Measurements from ENCODE around the gene RPL13. TPM values are rescaled to one million over a fixed set of nuclear protein-coding genes. Genes with fewer than 3 reads are reported as not detected.

The RPL13 gene
- total RNA-seq, 4 donors from 2014 or later = 1,597 to 3,276 (median 2,603) TPM

DNA sequence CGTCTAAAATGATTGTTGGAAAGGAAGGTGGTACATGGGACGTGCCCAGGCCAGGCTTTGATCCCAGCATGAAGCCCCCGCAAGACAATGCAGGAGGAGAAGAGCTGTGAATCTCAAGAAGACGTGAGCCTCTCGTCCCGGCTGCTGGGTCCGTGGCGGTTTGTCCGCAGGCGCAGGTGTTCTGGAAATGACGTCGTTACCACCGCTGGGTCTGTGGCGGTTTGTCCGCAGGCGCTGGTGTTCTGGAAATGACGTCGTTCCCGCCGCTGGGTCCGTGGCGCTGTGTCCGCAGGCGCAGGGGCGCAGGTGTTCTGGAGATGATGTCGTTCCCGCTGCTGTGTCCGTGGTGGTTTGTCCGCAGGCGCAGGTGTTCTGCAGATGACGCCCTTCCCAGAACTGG, 38.2 kb upstream of the RPL13 start:
- no peaks in the 10 kb centered on the region for H3K27me3 ChIP-seq
- TF ChIP-seq, protein P1, sequence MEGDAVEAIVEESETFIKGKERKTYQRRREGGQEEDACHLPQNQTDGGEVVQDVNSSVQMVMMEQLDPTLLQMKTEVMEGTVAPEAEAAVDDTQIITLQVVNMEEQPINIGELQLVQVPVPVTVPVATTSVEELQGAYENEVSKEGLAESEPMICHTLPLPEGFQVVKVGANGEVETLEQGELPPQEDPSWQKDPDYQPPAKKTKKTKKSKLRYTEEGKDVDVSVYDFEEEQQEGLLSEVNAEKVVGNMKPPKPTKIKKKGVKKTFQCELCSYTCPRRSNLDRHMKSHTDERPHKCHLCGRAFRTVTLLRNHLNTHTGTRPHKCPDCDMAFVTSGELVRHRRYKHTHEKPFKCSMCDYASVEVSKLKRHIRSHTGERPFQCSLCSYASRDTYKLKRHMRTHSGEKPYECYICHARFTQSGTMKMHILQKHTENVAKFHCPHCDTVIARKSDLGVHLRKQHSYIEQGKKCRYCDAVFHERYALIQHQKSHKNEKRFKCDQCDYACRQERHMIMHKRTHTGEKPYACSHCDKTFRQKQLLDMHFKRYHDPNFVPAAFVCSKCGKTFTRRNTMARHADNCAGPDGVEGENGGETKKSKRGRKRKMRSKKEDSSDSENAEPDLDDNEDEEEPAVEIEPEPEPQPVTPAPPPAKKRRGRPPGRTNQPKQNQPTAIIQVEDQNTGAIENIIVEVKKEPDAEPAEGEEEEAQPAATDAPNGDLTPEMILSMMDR (IDR thresholded peaks at IDR 0.05) = no peak
- TF ChIP-seq POLR2A (IDR thresholded peaks at IDR 0.05) = no peak
- H3K9me3 ChIP-seq = no peaks in the 10 kb centered on the region
- no peaks in the 10 kb centered on the region for H3K4me1 ChIP-seq
- no peak overlapping the region for H3K4me3 ChIP-seq
- no peak for DNase-seq
- H3K36me3 ChIP-seq = peaks cover 0 to 95% (median 0%) of the 10 kb centered on the region in 3 donors
- H3K27ac ChIP-seq = no peak overlapping the region

DNA sequence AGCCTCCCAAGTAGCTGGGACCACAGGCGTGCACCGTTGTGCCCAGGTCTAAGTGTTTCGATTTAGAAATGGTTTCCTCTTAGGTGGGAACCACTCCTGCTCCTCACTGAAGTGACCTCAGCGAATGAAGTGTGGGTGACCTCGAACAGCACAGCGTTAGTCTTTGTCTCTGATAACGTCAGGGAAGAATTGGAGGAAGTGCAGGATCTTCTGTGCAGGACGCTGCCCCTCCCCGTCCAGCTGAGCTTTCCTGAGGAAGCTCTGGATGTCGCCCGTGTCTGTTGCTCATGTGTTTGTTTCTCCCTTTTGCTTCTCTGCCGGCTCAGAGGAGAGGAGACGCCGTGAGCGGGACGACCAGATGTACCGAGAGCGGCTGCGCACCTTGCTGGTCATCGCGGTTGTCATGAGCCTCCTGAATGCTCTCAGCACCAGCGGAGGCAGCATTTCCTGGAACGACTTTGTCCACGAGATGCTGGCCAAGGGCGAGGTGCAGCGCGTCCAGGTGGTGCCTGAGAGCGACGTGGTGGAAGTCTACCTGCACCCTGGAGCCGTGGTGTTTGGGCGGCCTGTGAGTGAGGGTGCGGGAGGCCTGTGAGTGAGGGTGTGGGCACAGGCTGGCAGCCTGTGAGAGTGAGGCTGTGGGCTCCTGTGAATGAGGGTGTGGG, 36.7 kb upstream of the RPL13 start:
- Histone ChIP-seq H3K4me1 (no peaks in the 10 kb centered on the region), H3K36me3 (peaks cover 0 to 95% (median 0%) of the 10 kb centered on the region in 3 donors), H3K27me3 (no peaks in the 10 kb centered on the region), H3K9me3 (no peaks in the 10 kb centered on the region), H3K27ac (no peak overlapping the region), H3K4me3 (no peak overlapping the region)
- no peak for DNase-seq
- TF ChIP-seq, protein P1 (IDR thresholded peaks at IDR 0.05) = no peak
- TF ChIP-seq POLR2A (IDR thresholded peaks at IDR 0.05) = no peak

DNA sequence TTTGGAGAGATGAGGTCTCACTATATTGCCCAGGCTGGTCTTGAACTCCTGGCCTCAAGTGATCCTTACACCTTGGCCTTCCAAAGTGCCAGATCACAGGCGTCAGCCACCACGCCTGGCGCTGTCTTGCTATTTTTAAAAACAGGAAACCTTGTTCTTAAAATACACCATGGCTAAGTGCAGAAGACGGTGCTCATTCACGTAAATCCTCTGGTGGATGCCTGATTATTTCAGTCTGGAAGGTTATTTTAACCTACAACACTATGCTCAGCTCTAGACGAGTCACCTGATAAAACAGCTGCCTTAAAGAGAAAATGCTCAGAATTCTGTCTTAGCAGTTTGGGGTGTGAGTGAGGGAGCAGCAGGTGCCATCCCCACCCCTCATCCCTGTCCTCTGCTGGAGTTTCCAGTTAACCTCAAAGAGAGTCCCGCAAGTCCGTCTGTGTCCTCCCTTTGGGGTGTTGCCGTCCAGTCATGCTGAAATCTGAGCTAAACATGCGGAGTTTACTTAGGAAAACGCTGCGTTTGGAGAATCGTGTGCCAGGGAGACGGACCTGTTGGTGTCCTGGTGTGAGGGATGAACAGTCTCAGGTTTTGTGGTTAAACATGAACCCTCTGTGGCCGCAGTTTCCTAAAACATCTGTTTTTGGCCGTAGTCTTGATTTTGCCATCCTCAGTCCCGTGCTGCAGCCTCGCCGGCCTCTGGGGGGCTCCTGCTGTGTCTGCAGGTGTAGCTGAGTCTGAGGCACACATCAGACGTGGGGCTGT, 35.2 kb upstream of the RPL13 start:
- H3K36me3 ChIP-seq = peaks cover 0 to 95% (median 0%) of the 10 kb centered on the region in 3 donors
- peak in 1 of 3 donors; percentile 38 for DNase-seq

DNA sequence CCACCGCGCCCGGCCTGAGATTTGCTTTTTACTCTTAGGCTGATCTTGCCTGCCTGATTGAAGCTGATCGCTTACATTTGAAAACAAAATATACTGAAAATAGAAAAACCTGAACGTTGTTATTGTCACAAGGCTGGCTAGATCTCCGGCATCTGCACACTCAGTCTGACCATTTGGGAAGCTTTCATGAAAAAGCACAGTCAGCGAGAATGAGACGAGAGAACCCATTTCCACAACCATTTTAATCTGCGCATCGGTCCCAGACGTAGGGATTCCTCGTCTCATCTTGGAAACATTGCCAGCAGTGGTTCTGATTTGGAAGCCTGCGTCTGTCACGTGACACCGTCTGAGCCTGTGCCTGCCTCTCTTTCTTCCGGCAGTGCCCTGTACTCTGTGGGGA, 31.4 kb upstream of the RPL13 start:
- Histone ChIP-seq H3K9me3 (no peaks in the 10 kb centered on the region), H3K27ac (no peak overlapping the region), H3K27me3 (no peaks in the 10 kb centered on the region), H3K4me3 (no peak overlapping the region), H3K36me3 (peaks cover 0 to 100% (median 0%) of the 10 kb centered on the region in 3 donors), H3K4me1 (peaks cover 0 to 7% (median under 1%) of the 10 kb centered on the region in 4 donors)
- TF ChIP-seq POLR2A (IDR thresholded peaks at IDR 0.05) = no peak
- no peak for DNase-seq

More for the DNA sequence above, 35.2 kb upstream of the RPL13 start:
- Histone ChIP-seq H3K4me1 (no peaks in the 10 kb centered on the region), H3K9me3 (no peaks in the 10 kb centered on the region), H3K4me3 (no peak overlapping the region), H3K27me3 (no peaks in the 10 kb centered on the region), H3K27ac (peak overlapping the region in 1 of 4 donors; percentile 13)
- TF ChIP-seq, protein P1 (IDR thresholded peaks at IDR 0.05) = no peak
- no peak for TF ChIP-seq POLR2A (IDR thresholded peaks at IDR 0.05)

DNA sequence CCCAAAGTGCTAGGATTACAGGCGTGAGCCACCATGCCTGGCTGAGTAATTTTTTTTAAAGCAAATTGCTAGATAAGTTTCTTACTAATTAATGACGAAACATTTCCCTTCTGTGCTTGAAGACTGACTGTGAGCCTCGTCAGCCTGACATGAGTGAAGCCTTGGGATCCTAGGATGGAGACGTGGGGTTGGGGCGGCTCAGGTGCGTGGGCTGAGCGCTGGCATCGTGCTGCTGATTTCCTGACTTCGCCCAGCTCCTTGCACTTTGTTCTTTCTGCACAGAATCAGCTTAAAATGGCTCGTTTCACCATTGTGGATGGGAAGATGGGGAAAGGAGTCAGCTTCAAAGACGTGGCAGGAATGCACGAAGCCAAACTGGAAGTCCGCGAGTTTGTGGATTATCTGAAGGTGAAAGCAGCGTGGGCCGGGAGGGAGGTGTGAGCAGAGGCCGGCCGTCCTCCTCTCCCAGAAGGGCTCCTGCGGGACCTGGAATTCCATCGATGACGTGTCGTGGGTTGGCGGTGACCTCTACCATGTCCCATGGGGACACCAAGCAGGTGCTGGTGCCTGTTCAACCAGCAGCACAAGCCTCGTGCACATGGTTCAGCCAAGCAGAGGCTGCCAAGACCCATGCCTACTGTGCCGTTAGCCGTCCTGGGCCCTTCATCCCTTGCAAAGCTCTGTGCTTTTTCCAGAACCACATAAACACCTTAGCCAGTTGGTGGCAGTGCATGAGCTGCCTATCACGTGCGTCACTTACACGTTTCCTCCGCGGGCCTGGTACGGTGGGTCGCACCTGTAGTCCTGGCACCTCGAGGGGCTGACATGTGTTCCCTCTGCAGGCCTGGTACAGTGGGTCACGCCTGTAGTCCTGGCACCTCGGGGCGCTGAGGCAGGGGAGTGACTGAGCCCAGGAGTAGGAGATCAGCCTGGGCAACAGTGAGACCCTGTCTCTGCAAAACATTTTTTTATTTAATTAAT, 29.8 kb upstream of the RPL13 start:
- no peak for TF ChIP-seq POLR2A (IDR thresholded peaks at IDR 0.05)
- TF ChIP-seq, protein P1 (IDR thresholded peaks at IDR 0.05) = no peak
- no peaks in the 10 kb centered on the region for H3K9me3 ChIP-seq
- no peak overlapping the region for H3K4me3 ChIP-seq
- DNase-seq = no peak
- peaks cover 5 to 19% (median 11%) of the 10 kb centered on the region in 4 donors for H3K4me1 ChIP-seq
- H3K36me3 ChIP-seq = peaks cover 0 to 100% (median 0%) of the 10 kb centered on the region in 3 donors
- H3K27me3 ChIP-seq = no peaks in the 10 kb centered on the region
- H3K27ac ChIP-seq = no peak overlapping the region

All from Peyer's patch (tissue), 4 donors.